T-helper 17 cell (primary cell): Measurements from ENCODE around the gene RFPL2. TPM values are rescaled to one million over a fixed set of nuclear protein-coding genes. Genes with fewer than 3 reads are reported as not detected.
A peak's percentile ranks its signal among the peaks of the same experiment; 100 is the strongest.
"Not testable (repeated sequence)": the region's sequence is repeated elsewhere in the genome, so short reads cannot be mapped to it uniquely, and the experiment has no call there.

ENCODE experiments used
- ATAC-seq: fragments of 150-1000 bp; cut with Tn5 transposase; 2 replicates; pipeline ENCODE4 v1.10.0; 2021; ENCODE audit warnings: mild to moderate bottlenecking, moderate library complexity
- DNase-seq, 3 donors: peaks; one replicate each; pipeline versions ENCODE4 v3.0.0 to v3.0.0-alpha.2; 2020 to 2021
- H3K9me3 ChIP-seq: one replicate; pipeline ENCODE4 v1.7.0; 2013; ENCODE audit warnings: low read length, mild to moderate bottlenecking; ENCODE audit not compliant: control insufficient read depth, poor library complexity, severe bottlenecking
- H3K27ac Mint-ChIP-seq: one replicate; pipeline ENCODE4 v1.8.0; 2022; ENCODE audit warnings: mild to moderate bottlenecking, moderate library complexity, mixed read lengths
- H3K27me3 Mint-ChIP-seq: one replicate; pipeline ENCODE4 v1.8.0; 2022; ENCODE audit warnings: mixed read lengths
- H3K36me3 Mint-ChIP-seq: one replicate; pipeline ENCODE4 v1.8.0; 2022; ENCODE audit warnings: low read depth, mixed read lengths
- H3K4me1 Mint-ChIP-seq: one replicate; pipeline ENCODE4 v1.8.0; 2022; ENCODE audit warnings: mild to moderate bottlenecking, mixed read lengths
- H3K4me3 Mint-ChIP-seq: one replicate; pipeline ENCODE4 v1.8.0; 2022; ENCODE audit warnings: mild to moderate bottlenecking, moderate library complexity, mixed read lengths
- total RNA-seq, 4 donors: library from RNA in 2 of 4; stranded (reverse) in 2 of 4; gene quantifications; one replicate each; pipeline ENCODE4 v1.2.3 and lab custom pipeline; 2022 to 2026

The RFPL2 gene
- total RNA-seq, 2 donors from 2014 or later: 0.94 to 1.6 TPM

DNA sequence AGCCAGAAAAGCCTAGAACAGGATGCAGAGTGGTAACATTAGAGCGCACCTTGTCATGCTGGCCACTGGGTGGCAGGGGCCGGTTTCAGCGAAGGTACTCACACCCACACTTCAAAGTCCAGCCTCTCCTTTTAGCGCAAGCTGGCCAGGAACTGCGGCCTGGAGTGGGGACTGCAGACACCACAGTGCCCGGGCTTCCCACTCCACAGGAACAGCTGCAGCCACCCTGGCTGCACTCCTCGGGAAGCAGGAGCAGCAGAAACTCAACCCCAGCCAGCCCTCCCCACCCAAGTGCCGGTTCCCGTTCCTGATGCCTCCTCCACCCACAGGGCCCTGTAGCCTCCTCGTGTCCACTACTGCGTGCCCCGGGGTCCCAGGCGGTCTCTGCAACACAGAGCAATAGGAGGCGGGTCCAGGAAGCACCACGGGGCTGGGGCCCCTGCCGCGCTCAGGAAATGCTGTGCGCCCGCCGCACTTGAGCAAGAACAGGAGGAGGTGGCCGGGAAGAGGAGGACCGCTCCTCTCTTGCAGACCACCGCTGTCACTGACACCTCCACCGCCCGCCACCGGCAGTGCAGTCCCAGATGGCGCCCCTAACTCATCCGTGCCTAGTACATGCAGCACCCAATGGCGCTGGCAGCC lies 2.2 kb downstream of the RFPL2 start:
- ATAC-seq: peak; percentile 32
- H3K27ac Mint-ChIP-seq: peak overlapping the region; percentile 81
- H3K36me3 Mint-ChIP-seq: peaks cover 3% of the 10 kb centered on the region
- DNase-seq: no peak
- peaks cover 47% of the 10 kb centered on the region for H3K4me1 Mint-ChIP-seq
- no peaks in the 10 kb centered on the region for H3K9me3 ChIP-seq
- H3K4me3 Mint-ChIP-seq: peak overlapping the region; percentile 91
- H3K27me3 Mint-ChIP-seq: no peaks in the 10 kb centered on the region

DNA sequence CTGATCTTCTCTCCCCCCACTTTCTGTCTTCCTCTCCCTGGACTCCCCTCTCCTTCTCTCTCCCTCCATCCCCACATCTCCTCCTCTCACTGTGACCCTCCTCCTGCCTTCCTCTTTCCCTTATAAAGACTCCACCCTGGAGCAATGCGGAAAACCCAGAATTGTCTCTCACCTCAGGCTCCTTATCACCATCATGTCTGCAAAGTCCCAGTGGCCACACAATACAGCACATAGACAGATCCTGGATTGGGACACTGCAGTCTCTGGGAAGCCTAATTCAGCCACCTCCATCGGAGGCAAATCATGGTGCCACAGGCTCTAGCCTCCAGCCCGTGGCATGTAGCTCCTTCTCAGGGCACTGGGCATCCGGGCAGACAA lies 2.7 kb downstream of the RFPL2 start:
- H3K4me1 Mint-ChIP-seq: peaks cover 45% of the 10 kb centered on the region
- no peak for ATAC-seq
- peak overlapping the region; percentile 69 for H3K27ac Mint-ChIP-seq
- DNase-seq: no peak
- H3K27me3 Mint-ChIP-seq: no peaks in the 10 kb centered on the region
- no peaks in the 10 kb centered on the region for H3K9me3 ChIP-seq
- peaks cover 3% of the 10 kb centered on the region for H3K36me3 Mint-ChIP-seq
- H3K4me3 Mint-ChIP-seq: peak overlapping the region; percentile 91

- ATAC-seq (no peak), DNase-seq (no peak)
- Mint-ChIP-seq H3K36me3 (peaks cover 3% of the 10 kb centered on the region), H3K27ac (peak overlapping the region; percentile 51), H3K4me3 (peak overlapping the region; percentile 26), H3K27me3 (no peaks in the 10 kb centered on the region), H3K4me1 (peaks cover 38% of the 10 kb centered on the region)
- no peaks in the 10 kb centered on the region for H3K9me3 ChIP-seq
These were observed 4.1 kb downstream of the RFPL2 start for GRCh38 chr22:32200752-32201151.

- H3K27me3 Mint-ChIP-seq: no peaks in the 10 kb centered on the region
- no peak overlapping the region for H3K27ac Mint-ChIP-seq
- DNase-seq (no peak), ATAC-seq (no peak)
- H3K4me3 Mint-ChIP-seq: peak overlapping the region; percentile 55
- no peaks in the 10 kb centered on the region for H3K9me3 ChIP-seq
- peaks cover 3% of the 10 kb centered on the region for H3K36me3 Mint-ChIP-seq
- peaks cover 35% of the 10 kb centered on the region for H3K4me1 Mint-ChIP-seq
These were observed 4.9 kb downstream of the RFPL2 start for GRCh38 chr22:32199961-32200360.

DNA sequence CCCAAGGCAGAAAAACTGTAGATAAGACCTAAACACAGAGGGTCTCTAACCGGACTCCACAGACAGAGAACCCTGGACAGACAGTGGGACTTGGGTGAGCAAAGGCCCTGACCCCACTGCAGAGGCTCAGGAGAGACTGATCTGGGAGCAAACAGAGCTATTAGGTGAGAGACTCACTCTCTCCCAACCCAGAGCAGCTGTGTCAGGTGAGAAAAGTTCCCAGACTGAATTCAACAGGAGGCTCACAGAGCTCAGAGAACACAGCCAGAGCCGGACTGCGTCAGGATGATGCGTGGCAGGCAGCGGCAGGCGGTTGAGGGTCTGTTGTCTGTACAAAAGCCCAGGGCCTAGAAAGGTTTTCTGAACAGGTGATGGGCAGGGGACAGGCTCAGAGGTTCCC lies 5.5 kb downstream of the RFPL2 start:
- H3K9me3 ChIP-seq: no peaks in the 10 kb centered on the region
- ATAC-seq (no peak), DNase-seq (no peak)
- peaks cover 29% of the 10 kb centered on the region for H3K4me1 Mint-ChIP-seq
- H3K4me3 Mint-ChIP-seq: no peak overlapping the region
- H3K27ac Mint-ChIP-seq: peak overlapping the region; percentile 37
- H3K36me3 Mint-ChIP-seq: peaks cover 3% of the 10 kb centered on the region
- H3K27me3 Mint-ChIP-seq: no peaks in the 10 kb centered on the region

DNA sequence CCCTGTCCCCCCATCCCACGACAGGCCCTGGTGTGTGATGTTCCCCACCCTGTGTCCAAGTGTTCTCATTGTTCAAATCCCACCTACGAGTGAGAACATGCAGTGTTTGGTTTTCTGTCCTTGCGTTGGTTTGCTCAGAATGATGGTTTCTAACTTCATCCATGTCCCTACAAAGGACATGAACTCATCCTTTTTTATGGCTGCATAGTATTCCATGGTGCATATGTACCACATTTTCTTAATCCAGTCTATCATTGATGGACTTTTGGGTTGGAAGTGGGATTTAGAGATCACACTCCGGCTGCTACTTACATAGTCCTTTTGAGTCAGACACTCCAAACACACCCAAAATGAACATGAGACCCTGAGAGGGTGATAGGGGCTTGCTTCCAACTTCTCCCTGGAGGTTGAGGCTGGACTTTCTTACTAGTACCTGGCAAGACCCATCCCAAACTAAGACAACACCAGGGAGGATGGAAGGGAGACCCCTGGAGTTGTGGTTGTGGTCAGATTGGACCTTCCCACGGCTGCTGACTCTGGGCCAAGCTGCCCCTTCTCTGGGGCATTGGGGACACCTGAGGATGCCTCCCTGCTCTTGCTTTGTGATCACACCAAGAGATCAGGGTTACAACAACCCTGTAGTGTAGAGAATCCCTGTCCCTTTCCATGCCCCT lies 7.2 kb downstream of the RFPL2 start:
- not testable (repeated sequence) for H3K27me3 Mint-ChIP-seq, H3K36me3 Mint-ChIP-seq, ATAC-seq, H3K27ac Mint-ChIP-seq, H3K9me3 ChIP-seq, H3K4me3 Mint-ChIP-seq, DNase-seq
- peaks cover 18% of the 10 kb centered on the region for H3K4me1 Mint-ChIP-seq

DNA sequence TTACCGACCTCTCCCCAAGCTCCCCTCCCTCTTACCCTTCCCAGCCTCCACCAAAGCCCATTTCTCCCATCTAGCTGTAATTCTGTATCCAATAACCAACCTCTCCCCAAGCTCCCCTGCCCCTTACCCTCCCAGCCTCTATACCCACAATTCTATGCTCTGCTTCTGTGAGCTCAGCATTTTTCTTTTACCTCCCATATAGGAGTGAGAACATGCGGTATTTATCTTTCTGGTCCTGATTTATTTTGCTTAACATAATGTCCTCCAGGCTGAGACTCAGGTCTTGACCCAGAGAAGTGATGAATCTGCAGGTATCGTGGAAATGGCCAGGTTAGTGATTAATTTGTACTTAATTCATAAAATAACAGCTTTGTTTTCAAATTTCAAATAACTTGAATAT lies 9.0 kb downstream of the RFPL2 start:
- H3K4me1 Mint-ChIP-seq: peaks cover 12% of the 10 kb centered on the region
- not testable (repeated sequence) for H3K4me3 Mint-ChIP-seq, H3K36me3 Mint-ChIP-seq, H3K9me3 ChIP-seq, DNase-seq, ATAC-seq, H3K27me3 Mint-ChIP-seq, H3K27ac Mint-ChIP-seq

- ATAC-seq, H3K27me3 Mint-ChIP-seq, H3K4me1 Mint-ChIP-seq, H3K9me3 ChIP-seq, DNase-seq, H3K36me3 Mint-ChIP-seq, H3K4me3 Mint-ChIP-seq: not testable (repeated sequence)
- H3K27ac Mint-ChIP-seq: peak overlapping the region; percentile 37
These were observed 11.5 kb downstream of the RFPL2 start for GRCh38 chr22:32193346-32193745.

GRCh38 chr22:32191021-32191420 lies 13.9 kb downstream of the RFPL2 start:
- H3K36me3 Mint-ChIP-seq, DNase-seq, H3K27ac Mint-ChIP-seq, H3K4me3 Mint-ChIP-seq, ATAC-seq, H3K9me3 ChIP-seq, H3K4me1 Mint-ChIP-seq: not testable (repeated sequence)
- peaks cover 17% of the 10 kb centered on the region for H3K27me3 Mint-ChIP-seq

DNA sequence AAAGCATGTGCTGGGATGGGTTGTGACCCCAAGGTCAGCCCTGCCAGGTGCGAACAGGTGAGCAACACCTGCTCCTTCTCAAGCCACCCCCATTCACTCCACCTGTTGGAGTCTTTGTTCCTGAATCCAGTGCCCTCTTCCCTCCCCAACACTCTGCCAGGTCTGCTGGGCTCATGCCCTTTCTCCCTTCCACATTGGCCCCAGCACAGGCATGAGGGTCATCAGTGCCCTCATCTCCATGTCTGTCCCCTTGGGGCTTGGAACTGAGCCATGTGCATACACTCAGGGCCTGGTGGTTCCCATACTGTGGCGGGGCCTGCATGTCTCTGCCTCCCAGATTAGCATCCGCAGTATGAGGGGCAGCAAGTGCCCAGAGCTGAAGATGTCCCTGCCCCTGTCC lies 19.1 kb downstream of the RFPL2 start:
- DNase-seq (no peak), ATAC-seq (no peak)
- H3K9me3 ChIP-seq: no peaks in the 10 kb centered on the region
- no peak overlapping the region for H3K27ac Mint-ChIP-seq
- peaks cover 5% of the 10 kb centered on the region for H3K4me1 Mint-ChIP-seq
- no peak overlapping the region for H3K4me3 Mint-ChIP-seq
- no peaks in the 10 kb centered on the region for H3K36me3 Mint-ChIP-seq
- peaks cover 12% of the 10 kb centered on the region for H3K27me3 Mint-ChIP-seq

- no peak overlapping the region for H3K4me3 Mint-ChIP-seq
- H3K4me1 Mint-ChIP-seq: peaks cover 7% of the 10 kb centered on the region
- peaks cover 15% of the 10 kb centered on the region for H3K27me3 Mint-ChIP-seq
- H3K36me3 Mint-ChIP-seq: no peaks in the 10 kb centered on the region
- DNase-seq: no peak
- ATAC-seq: no peak
- H3K27ac Mint-ChIP-seq: no peak overlapping the region
- no peaks in the 10 kb centered on the region for H3K9me3 ChIP-seq
These were observed 21.2 kb downstream of the RFPL2 start for GRCh38 chr22:32183625-32184024.

DNA sequence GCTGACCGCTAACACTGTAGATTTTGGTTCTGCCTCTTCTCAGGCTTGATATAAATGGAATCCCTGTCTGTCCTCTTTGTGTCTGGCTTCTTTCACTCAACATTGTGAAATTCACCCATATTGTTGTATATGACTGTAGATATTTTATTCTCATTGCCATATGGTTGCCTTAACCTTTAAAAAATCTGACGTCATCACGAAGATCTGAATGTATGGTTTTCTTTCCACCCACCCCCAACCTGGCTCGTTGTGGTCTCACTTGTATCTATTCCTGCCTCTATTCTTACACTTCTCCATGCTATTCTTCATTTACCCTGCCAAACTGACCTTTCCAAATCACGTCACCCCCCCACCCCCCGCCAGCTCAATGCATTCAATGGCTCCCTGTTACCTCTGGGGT lies 23.8 kb downstream of the RFPL2 start:
- H3K36me3 Mint-ChIP-seq: no peaks in the 10 kb centered on the region
- peaks cover 5% of the 10 kb centered on the region for H3K4me1 Mint-ChIP-seq
- ATAC-seq (no peak), DNase-seq (no peak)
- H3K9me3 ChIP-seq: no peaks in the 10 kb centered on the region
- H3K27ac Mint-ChIP-seq: no peak overlapping the region
- peaks cover 22% of the 10 kb centered on the region for H3K27me3 Mint-ChIP-seq
- H3K4me3 Mint-ChIP-seq: no peak overlapping the region

DNA sequence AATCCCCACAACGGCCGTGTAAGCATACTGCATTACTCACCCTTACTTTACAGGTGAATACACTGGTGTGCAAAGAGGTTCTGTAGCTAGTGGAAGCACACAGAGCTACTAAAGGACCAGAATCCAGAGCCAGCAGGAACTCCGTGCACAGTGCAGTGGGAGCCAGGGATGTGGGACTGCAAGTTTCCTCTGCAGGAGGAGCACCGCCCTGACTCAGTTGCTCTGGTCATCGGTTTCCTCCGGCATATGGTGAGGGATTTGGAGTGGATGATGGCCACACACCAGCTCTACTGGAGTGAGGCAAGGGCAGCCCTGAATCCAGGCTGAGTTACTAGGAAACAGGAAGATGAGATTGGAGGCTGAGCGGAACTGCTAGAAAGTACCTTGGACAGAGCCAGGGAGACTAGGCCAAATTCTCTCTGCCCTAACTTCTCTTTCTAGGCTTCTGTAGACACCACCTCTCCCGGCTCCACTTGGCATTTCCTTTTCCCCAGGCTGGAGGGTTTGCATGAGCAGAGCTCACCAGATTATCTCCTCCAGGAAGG lies 27.6 kb downstream of the RFPL2 start:
- no peak overlapping the region for H3K27ac Mint-ChIP-seq
- no peaks in the 10 kb centered on the region for H3K9me3 ChIP-seq
- H3K27me3 Mint-ChIP-seq: peaks cover 28% of the 10 kb centered on the region
- DNase-seq: no peak
- H3K4me1 Mint-ChIP-seq: peaks cover 5% of the 10 kb centered on the region
- no peak overlapping the region for H3K4me3 Mint-ChIP-seq
- ATAC-seq: no peak
- peaks cover 2% of the 10 kb centered on the region for H3K36me3 Mint-ChIP-seq
